Breast epithelium (tissue), 3 donors: ENCODE measurements around the gene HOXC5.

Source experiments
- POLR2A ChIP-seq: fragments of 450-650 bp; IDR thresholded peaks from one replicate; pipeline ENCODE4 v1.6.1; 2016; ENCODE audit warnings: antibody characterized with exemption, mild to moderate bottlenecking, moderate library complexity
- POLR2AphosphoS5 ChIP-seq, 3 donors: sonication (generic); formaldehyde crosslinking; IDR thresholded peaks; one replicate each; pipeline ENCODE4 v1.6.1; 2017; ENCODE audit warnings: antibody characterized with exemption in 3 of 3
- TF ChIP-seq, protein P1 (sequence below), 3 donors: fragments of 450-650 bp; IDR thresholded peaks; one replicate each; pipeline ENCODE4 v1.5.1; 2016 to 2017; ENCODE audit warnings: antibody characterized with exemption in 3 of 3, mild to moderate bottlenecking in 3 of 3, moderate library complexity in 3 of 3

DNA sequence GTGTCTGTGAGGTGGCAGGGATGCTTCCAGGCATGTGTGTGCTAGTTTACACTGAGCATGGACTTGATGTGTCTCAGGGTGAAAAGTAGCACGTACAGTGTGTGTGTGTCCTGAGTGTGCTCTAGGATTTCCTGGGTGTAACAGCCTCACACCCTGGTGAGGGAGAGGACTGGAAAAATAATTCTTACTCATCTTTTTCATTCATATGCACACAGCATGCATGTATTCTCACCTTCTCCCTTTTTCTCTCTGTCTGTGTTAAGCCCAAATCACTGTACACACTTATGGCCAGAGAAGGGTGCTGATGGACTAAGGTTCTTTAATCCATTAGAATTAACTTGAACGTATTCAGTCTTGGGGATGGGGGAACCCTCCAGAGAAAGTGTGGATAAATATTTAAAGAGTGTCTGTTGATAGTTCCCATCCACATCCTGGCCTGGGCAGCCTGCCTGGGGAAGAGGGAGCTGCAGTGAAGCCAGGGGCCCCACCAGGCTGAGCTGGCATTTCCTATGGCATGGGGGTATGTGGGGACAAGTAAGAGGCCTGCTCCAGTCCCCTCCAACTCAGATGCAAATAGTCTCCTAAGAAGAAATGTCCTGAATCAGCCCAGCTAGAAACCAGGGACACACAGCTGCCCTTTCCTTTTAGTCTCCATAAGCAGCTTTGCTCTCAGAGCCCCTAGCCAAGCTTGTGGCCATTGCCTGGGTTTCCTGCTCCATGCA lies 25.2 kb upstream of the HOXC5 start:
- TF ChIP-seq, protein P1, sequence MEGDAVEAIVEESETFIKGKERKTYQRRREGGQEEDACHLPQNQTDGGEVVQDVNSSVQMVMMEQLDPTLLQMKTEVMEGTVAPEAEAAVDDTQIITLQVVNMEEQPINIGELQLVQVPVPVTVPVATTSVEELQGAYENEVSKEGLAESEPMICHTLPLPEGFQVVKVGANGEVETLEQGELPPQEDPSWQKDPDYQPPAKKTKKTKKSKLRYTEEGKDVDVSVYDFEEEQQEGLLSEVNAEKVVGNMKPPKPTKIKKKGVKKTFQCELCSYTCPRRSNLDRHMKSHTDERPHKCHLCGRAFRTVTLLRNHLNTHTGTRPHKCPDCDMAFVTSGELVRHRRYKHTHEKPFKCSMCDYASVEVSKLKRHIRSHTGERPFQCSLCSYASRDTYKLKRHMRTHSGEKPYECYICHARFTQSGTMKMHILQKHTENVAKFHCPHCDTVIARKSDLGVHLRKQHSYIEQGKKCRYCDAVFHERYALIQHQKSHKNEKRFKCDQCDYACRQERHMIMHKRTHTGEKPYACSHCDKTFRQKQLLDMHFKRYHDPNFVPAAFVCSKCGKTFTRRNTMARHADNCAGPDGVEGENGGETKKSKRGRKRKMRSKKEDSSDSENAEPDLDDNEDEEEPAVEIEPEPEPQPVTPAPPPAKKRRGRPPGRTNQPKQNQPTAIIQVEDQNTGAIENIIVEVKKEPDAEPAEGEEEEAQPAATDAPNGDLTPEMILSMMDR (IDR thresholded peaks at IDR 0.05) = no peak
- TF ChIP-seq POLR2A = no peak
- no peak for TF ChIP-seq POLR2AphosphoS5 (IDR thresholded peaks at IDR 0.05)
